ENCODE measurements around the gene MAPK10.

The MAPK10 gene

GRCh38 chr4:86319390-86319789 is 40.5 kb downstream of the MAPK10 start:
- Histone ChIP-seq H3K27me3 (ENCODE audit: control insufficient read depth in 1 of 2, insufficient read depth in 2 of 2, low read length in 2 of 2) (no peaks in the 10 kb centered on the region), H3K9ac (ENCODE audit: low read depth in 1 of 2, low read length in 2 of 2) (no peak overlapping the region), H3K4me1 (ENCODE audit: control insufficient read depth in 1 of 2, insufficient read depth in 2 of 2, low read length in 2 of 2) (no peaks in the 10 kb centered on the region), H3K27ac (ENCODE audit: low read depth, low read length) (no peak overlapping the region), H3K4me3 (ENCODE audit: low read depth in 1 of 2, low read length in 2 of 2) (no peak overlapping the region), H3K36me3 (ENCODE audit: control insufficient read depth in 1 of 2, insufficient read depth in 2 of 2, low read length in 2 of 2) (no peaks in the 10 kb centered on the region), H3K9me3 (ENCODE audit: control insufficient read depth in 1 of 2, low read length in 2 of 2) (no peaks in the 10 kb centered on the region)

- Histone ChIP-seq H3K9ac (ENCODE audit: low read depth in 1 of 2, low read length in 2 of 2) (no peak overlapping the region), H3K27ac (ENCODE audit: low read depth, low read length) (no peak overlapping the region), H3K9me3 (ENCODE audit: control insufficient read depth in 1 of 2, low read length in 2 of 2) (no peaks in the 10 kb centered on the region), H3K27me3 (ENCODE audit: control insufficient read depth in 1 of 2, insufficient read depth in 2 of 2, low read length in 2 of 2) (no peaks in the 10 kb centered on the region), H3K4me1 (ENCODE audit: control insufficient read depth in 1 of 2, insufficient read depth in 2 of 2, low read length in 2 of 2) (no peaks in the 10 kb centered on the region), H3K36me3 (ENCODE audit: control insufficient read depth in 1 of 2, insufficient read depth in 2 of 2, low read length in 2 of 2) (no peaks in the 10 kb centered on the region), H3K4me3 (ENCODE audit: low read depth in 1 of 2, low read length in 2 of 2) (no peak overlapping the region)
These were observed 44.3 kb downstream of the MAPK10 start for GRCh38 chr4:86315579-86315978.

- Histone ChIP-seq H3K27ac (ENCODE audit: low read depth, low read length) (no peak overlapping the region), H3K9me3 (ENCODE audit: control insufficient read depth in 1 of 2, low read length in 2 of 2) (no peaks in the 10 kb centered on the region), H3K4me1 (ENCODE audit: control insufficient read depth in 1 of 2, insufficient read depth in 2 of 2, low read length in 2 of 2) (no peaks in the 10 kb centered on the region), H3K27me3 (ENCODE audit: control insufficient read depth in 1 of 2, insufficient read depth in 2 of 2, low read length in 2 of 2) (no peaks in the 10 kb centered on the region), H3K4me3 (ENCODE audit: low read depth in 1 of 2, low read length in 2 of 2) (no peak overlapping the region), H3K9ac (ENCODE audit: low read depth in 1 of 2, low read length in 2 of 2) (no peak overlapping the region), H3K36me3 (ENCODE audit: control insufficient read depth in 1 of 2, insufficient read depth in 2 of 2, low read length in 2 of 2) (no peaks in the 10 kb centered on the region)
These were observed 46.2 kb downstream of the MAPK10 start for GRCh38 chr4:86313656-86314055.

- Histone ChIP-seq H3K9ac (ENCODE audit: low read depth in 1 of 2, low read length in 2 of 2) (no peak overlapping the region), H3K27me3 (ENCODE audit: control insufficient read depth in 1 of 2, insufficient read depth in 2 of 2, low read length in 2 of 2) (no peaks in the 10 kb centered on the region), H3K9me3 (ENCODE audit: control insufficient read depth in 1 of 2, low read length in 2 of 2) (no peaks in the 10 kb centered on the region), H3K27ac (ENCODE audit: low read depth, low read length) (no peak overlapping the region), H3K36me3 (ENCODE audit: control insufficient read depth in 1 of 2, insufficient read depth in 2 of 2, low read length in 2 of 2) (no peaks in the 10 kb centered on the region), H3K4me3 (ENCODE audit: low read depth in 1 of 2, low read length in 2 of 2) (no peak overlapping the region), H3K4me1 (ENCODE audit: control insufficient read depth in 1 of 2, insufficient read depth in 2 of 2, low read length in 2 of 2) (no peaks in the 10 kb centered on the region)
These were observed 52.4 kb downstream of the MAPK10 start for GRCh38 chr4:86307432-86307831.

GRCh38 chr4:86306816-86307215 is 53.0 kb downstream of the MAPK10 start:
- Histone ChIP-seq H3K4me3 (ENCODE audit: low read depth in 1 of 2, low read length in 2 of 2) (no peak overlapping the region), H3K4me1 (ENCODE audit: control insufficient read depth in 1 of 2, insufficient read depth in 2 of 2, low read length in 2 of 2) (no peaks in the 10 kb centered on the region), H3K36me3 (ENCODE audit: control insufficient read depth in 1 of 2, insufficient read depth in 2 of 2, low read length in 2 of 2) (no peaks in the 10 kb centered on the region), H3K27me3 (ENCODE audit: control insufficient read depth in 1 of 2, insufficient read depth in 2 of 2, low read length in 2 of 2) (no peaks in the 10 kb centered on the region), H3K27ac (ENCODE audit: low read depth, low read length) (no peak overlapping the region), H3K9me3 (ENCODE audit: control insufficient read depth in 1 of 2, low read length in 2 of 2) (no peaks in the 10 kb centered on the region), H3K9ac (ENCODE audit: low read depth in 1 of 2, low read length in 2 of 2) (no peak overlapping the region)

GRCh38 chr4:86302830-86303229 is 57.0 kb downstream of the MAPK10 start:
- H3K27ac ChIP-seq (ENCODE audit: low read depth, low read length), result no peak overlapping the region
- H3K9ac ChIP-seq (ENCODE audit: low read depth in 1 of 2, low read length in 2 of 2), result no peak overlapping the region
- no peaks in the 10 kb centered on the region for H3K27me3 ChIP-seq (ENCODE audit: control insufficient read depth in 1 of 2, insufficient read depth in 2 of 2, low read length in 2 of 2)
- H3K9me3 ChIP-seq (ENCODE audit: control insufficient read depth in 1 of 2, low read length in 2 of 2), result no peaks in the 10 kb centered on the region
- no peak overlapping the region for H3K4me3 ChIP-seq (ENCODE audit: low read depth in 1 of 2, low read length in 2 of 2)
- H3K36me3 ChIP-seq (ENCODE audit: control insufficient read depth in 1 of 2, insufficient read depth in 2 of 2, low read length in 2 of 2), result no peaks in the 10 kb centered on the region
- H3K4me1 ChIP-seq (ENCODE audit: control insufficient read depth in 1 of 2, insufficient read depth in 2 of 2, low read length in 2 of 2), result no peaks in the 10 kb centered on the region

GRCh38 chr4:86302251-86302650 is 57.6 kb downstream of the MAPK10 start:
- Histone ChIP-seq H3K4me1 (ENCODE audit: control insufficient read depth in 1 of 2, insufficient read depth in 2 of 2, low read length in 2 of 2) (no peaks in the 10 kb centered on the region), H3K4me3 (ENCODE audit: low read depth in 1 of 2, low read length in 2 of 2) (no peak overlapping the region), H3K27ac (ENCODE audit: low read depth, low read length) (no peak overlapping the region), H3K27me3 (ENCODE audit: control insufficient read depth in 1 of 2, insufficient read depth in 2 of 2, low read length in 2 of 2) (no peaks in the 10 kb centered on the region), H3K9ac (ENCODE audit: low read depth in 1 of 2, low read length in 2 of 2) (no peak overlapping the region), H3K36me3 (ENCODE audit: control insufficient read depth in 1 of 2, insufficient read depth in 2 of 2, low read length in 2 of 2) (no peaks in the 10 kb centered on the region), H3K9me3 (ENCODE audit: control insufficient read depth in 1 of 2, low read length in 2 of 2) (no peaks in the 10 kb centered on the region)

GRCh38 chr4:86300516-86300915 is 59.3 kb downstream of the MAPK10 start:
- Histone ChIP-seq H3K9ac (ENCODE audit: low read depth in 1 of 2, low read length in 2 of 2) (no peak overlapping the region), H3K4me3 (ENCODE audit: low read depth in 1 of 2, low read length in 2 of 2) (no peak overlapping the region), H3K9me3 (ENCODE audit: control insufficient read depth in 1 of 2, low read length in 2 of 2) (no peaks in the 10 kb centered on the region), H3K27ac (ENCODE audit: low read depth, low read length) (no peak overlapping the region), H3K27me3 (ENCODE audit: control insufficient read depth in 1 of 2, insufficient read depth in 2 of 2, low read length in 2 of 2) (no peaks in the 10 kb centered on the region), H3K36me3 (ENCODE audit: control insufficient read depth in 1 of 2, insufficient read depth in 2 of 2, low read length in 2 of 2) (no peaks in the 10 kb centered on the region), H3K4me1 (ENCODE audit: control insufficient read depth in 1 of 2, insufficient read depth in 2 of 2, low read length in 2 of 2) (no peaks in the 10 kb centered on the region)

- no peak overlapping the region for H3K4me3 ChIP-seq (ENCODE audit: low read depth in 1 of 2, low read length in 2 of 2)
- H3K36me3 ChIP-seq (ENCODE audit: control insufficient read depth in 1 of 2, insufficient read depth in 2 of 2, low read length in 2 of 2), result no peaks in the 10 kb centered on the region
- H3K9me3 ChIP-seq (ENCODE audit: control insufficient read depth in 1 of 2, low read length in 2 of 2), result no peaks in the 10 kb centered on the region
- H3K4me1 ChIP-seq (ENCODE audit: control insufficient read depth in 1 of 2, insufficient read depth in 2 of 2, low read length in 2 of 2), result no peaks in the 10 kb centered on the region
- H3K9ac ChIP-seq (ENCODE audit: low read depth in 1 of 2, low read length in 2 of 2), result no peak overlapping the region
- no peaks in the 10 kb centered on the region for H3K27me3 ChIP-seq (ENCODE audit: control insufficient read depth in 1 of 2, insufficient read depth in 2 of 2, low read length in 2 of 2)
- H3K27ac ChIP-seq (ENCODE audit: low read depth, low read length), result no peak overlapping the region
These were observed 63.0 kb downstream of the MAPK10 start for GRCh38 chr4:86296865-86297264.

GRCh38 chr4:86294883-86295282 is 65.0 kb downstream of the MAPK10 start:
- Histone ChIP-seq H3K27me3 (ENCODE audit: control insufficient read depth in 1 of 2, insufficient read depth in 2 of 2, low read length in 2 of 2) (no peaks in the 10 kb centered on the region), H3K36me3 (ENCODE audit: control insufficient read depth in 1 of 2, insufficient read depth in 2 of 2, low read length in 2 of 2) (no peaks in the 10 kb centered on the region), H3K4me3 (ENCODE audit: low read depth in 1 of 2, low read length in 2 of 2) (no peak overlapping the region), H3K27ac (ENCODE audit: low read depth, low read length) (no peak overlapping the region), H3K4me1 (ENCODE audit: control insufficient read depth in 1 of 2, insufficient read depth in 2 of 2, low read length in 2 of 2) (no peaks in the 10 kb centered on the region), H3K9me3 (ENCODE audit: control insufficient read depth in 1 of 2, low read length in 2 of 2) (no peaks in the 10 kb centered on the region), H3K9ac (ENCODE audit: low read depth in 1 of 2, low read length in 2 of 2) (no peak overlapping the region)

- Histone ChIP-seq H3K36me3 (ENCODE audit: control insufficient read depth in 1 of 2, insufficient read depth in 2 of 2, low read length in 2 of 2) (no peaks in the 10 kb centered on the region), H3K9me3 (ENCODE audit: control insufficient read depth in 1 of 2, low read length in 2 of 2) (no peaks in the 10 kb centered on the region), H3K4me1 (ENCODE audit: control insufficient read depth in 1 of 2, insufficient read depth in 2 of 2, low read length in 2 of 2) (no peaks in the 10 kb centered on the region), H3K4me3 (ENCODE audit: low read depth in 1 of 2, low read length in 2 of 2) (no peak overlapping the region), H3K27ac (ENCODE audit: low read depth, low read length) (no peak overlapping the region), H3K9ac (ENCODE audit: low read depth in 1 of 2, low read length in 2 of 2) (no peak overlapping the region), H3K27me3 (ENCODE audit: control insufficient read depth in 1 of 2, insufficient read depth in 2 of 2, low read length in 2 of 2) (no peaks in the 10 kb centered on the region)
These were observed 68.7 kb downstream of the MAPK10 start for GRCh38 chr4:86291180-86291579.
